NCI-H226 (cell line): ENCODE measurements around the gene HGFAC.

Source experiments
- DNase-seq: peaks from one replicate; pipeline ENCODE4 v3.0.0-alpha.2; 2015

HGFAC gene

DNA sequence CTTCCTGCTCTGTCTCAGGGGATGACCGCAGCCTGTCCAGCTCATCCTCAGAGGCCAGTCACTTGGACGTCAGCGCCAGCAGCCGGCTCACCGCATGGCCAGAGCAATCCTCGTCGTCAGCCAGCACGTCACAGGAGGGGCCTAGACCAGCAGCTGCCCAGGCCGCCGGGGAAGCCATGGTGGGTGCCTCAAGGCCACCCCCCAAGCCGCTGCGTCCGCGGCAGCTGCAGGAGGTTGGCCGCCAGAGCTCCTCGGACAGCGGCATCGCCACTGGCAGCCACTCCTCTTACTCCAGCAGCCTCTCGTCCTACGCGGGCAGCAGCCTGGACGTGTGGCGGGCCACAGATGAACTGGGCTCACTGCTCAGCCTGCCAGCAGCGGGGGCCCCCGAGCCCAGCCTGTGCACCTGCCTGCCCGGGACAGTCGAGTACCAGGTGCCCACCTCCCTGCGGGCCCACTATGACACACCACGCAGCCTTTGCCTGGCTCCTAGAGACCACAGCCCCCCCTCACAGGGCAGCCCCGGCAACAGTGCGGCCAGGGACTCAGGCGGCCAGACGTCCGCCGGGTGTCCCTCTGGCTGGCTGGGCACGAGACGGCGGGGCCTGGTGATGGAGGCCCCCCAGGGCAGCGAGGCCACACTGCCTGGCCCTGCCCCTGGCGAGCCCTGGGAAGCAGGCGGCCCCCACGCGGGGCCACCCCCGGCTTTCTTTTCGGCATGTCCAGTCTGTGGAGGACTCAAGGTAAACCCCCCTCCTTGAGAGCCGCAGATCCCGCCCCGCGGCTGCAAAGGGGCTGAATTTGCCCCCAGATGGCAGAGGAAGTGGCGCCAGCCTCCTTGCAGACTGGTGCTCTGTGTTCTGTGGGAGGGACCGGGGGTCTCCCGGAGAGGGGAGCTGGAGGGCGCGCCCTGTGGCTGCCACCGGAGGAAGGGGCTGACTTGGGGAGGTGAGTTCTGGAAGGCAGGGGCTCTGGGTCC is 51.3 kb downstream of the HGFAC start:
- no peak for DNase-seq

- DNase-seq = no peak
Measured at GRCh38 chr4:3493720-3494461, 52.1 kb downstream of the HGFAC start.

GRCh38 chr4:3494462-3494871 is 52.7 kb downstream of the HGFAC start:
- DNase-seq = no peak

- no peak for DNase-seq
Measured at GRCh38 chr4:3495204-3495975, 53.6 kb downstream of the HGFAC start.

DNA sequence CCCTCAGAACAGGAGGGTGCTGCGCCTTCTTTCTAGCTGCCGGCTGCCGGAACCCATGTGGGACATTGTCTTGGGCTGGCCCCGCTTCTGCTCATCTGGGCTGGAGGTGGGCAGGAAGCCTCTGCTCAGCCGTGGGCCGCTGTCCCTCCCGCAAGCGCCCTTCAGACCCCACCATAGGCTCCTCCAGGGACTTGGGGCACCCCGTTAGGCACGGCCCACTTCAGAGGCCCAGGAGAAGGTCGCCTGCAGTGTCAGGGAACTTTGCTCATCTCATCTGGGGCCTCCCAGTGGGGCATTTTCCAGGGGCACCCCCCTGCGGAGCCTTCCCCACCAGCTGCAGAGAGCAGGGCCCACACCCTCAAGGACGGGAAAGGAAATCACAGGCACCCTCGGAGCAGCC is 54.3 kb downstream of the HGFAC start:
- DNase-seq = no peak

GRCh38 chr4:3497095-3497494 is 55.3 kb downstream of the HGFAC start:
- no peak for DNase-seq

DNA sequence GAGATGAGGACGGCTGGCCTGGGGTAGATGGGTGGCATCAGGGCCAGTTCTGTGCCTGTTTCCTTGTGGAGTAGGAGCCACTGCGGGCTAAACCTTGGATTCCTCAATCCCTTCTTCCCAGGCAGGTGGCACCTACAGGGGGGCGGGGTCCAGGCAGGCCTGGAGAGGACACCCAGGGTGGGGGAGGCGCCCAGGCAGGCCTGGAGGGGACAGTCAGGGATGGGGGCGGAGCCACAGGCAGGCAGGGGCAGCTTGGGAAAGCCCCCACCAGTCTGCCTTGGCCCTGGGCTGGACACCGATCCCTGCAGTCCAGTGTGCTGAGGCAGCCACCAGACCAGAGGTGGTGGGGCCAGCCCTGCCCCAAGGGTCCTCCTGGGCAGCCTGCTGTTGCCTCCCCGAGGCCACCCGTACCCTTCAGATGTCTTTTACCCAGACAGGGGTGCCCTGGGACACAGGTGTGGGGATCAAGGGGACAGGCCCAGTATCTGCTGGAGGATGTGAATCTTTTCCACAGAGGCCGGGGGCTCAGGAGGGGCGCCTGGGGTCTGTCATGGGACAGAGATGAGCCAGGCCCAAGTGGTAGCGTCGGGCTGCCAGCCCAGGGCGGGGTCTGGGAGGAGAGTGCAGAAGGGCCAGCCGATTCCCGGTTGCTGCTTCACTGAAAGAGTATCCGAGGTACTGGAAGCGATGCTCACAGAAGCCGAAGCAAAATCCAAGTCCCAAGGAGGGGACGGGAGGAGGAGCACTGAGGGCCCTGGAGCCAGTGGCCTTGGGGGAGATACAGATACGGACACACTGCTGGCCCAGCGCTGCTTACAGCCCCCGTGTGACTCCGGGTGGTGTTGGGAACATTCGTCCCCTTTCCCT is 56.0 kb downstream of the HGFAC start:
- no peak for DNase-seq

DNA sequence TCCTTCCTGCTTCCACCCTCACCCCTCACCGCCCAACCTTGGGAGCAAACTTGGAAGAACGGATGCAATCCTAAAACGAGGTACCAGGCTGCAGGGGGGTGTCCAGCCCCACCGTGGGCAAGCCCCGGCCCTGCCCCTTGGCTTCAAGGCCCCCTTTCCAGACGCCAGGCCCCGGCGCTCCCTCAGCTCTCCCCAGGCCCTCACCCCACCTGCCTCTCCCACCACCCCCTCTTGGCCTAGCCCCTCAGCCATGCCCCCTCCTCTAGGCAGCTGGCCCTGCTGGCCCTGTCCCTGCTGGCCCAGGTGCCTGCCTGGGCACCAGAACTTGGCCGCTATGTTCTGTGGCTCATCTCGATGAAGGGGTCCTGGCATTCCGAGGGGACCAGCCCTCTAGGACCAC is 56.6 kb downstream of the HGFAC start:
- DNase-seq = no peak
